Dedifferentiated amniotic fluid mesenchymal stem cell (primary cell): ENCODE measurements around the gene MIF.
"Not testable (repeated sequence)": the region's sequence is repeated elsewhere in the genome, so short reads cannot be mapped to it uniquely, and the experiment has no call there.

Experiments used
- DNase-seq: peaks from one replicate; pipeline ENCODE4 v3.0.0-alpha.2; 2016; ENCODE audit errors: extremely low spot score

MIF gene

GRCh38 chr22:23875801-23876200 lies 18.4 kb upstream of the MIF start:
- no peak for DNase-seq

DNA sequence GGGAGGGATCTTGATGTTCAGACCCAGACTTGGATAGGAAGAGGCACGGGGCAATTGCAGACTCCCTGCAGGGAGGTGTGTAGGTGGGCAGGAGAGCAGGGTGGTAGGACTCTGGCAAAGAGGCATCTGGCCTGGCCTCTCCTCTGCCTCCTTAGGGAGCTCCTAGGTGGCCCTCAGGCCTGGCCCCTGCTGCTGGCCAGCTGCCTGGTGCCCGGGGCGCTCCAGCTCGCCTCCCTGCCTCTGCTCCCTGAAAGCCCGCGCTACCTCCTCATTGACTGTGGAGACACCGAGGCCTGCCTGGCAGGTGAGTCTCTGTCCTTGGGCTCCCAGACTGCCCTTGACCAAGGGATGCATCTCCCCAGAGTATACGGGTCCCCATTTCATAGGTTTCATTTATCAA lies 16.6 kb upstream of the MIF start:
- DNase-seq: no peak

GRCh38 chr22:23878219-23878618 lies 16.0 kb upstream of the MIF start:
- no peak for DNase-seq

- DNase-seq: no peak
Observed at GRCh38 chr22:23882370-23882769, 11.8 kb upstream of the MIF start.

GRCh38 chr22:23883658-23884057 lies 10.5 kb upstream of the MIF start:
- DNase-seq: no peak

DNA sequence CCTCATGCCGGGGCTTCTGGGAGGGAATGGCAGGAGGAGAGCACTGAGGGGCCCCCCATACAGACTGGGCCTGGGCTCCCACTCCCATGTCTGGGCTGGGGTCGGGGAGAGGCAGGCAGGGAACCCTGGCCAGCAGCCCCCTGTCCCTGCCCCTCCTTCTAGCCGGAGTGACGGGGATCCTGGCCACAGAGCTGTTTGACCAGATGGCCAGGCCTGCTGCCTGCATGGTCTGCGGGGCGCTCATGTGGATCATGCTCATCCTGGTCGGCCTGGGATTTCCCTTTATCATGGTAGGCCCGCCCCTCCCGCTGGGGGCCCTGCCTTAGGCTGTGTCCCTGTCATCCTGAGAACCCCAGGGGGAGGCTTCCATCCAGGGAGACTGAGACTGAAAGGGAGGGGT lies 10.0 kb upstream of the MIF start:
- DNase-seq: no peak

GRCh38 chr22:23888615-23889401 lies 5.4 kb upstream of the MIF start:
- peak; percentile 20 for DNase-seq

DNA sequence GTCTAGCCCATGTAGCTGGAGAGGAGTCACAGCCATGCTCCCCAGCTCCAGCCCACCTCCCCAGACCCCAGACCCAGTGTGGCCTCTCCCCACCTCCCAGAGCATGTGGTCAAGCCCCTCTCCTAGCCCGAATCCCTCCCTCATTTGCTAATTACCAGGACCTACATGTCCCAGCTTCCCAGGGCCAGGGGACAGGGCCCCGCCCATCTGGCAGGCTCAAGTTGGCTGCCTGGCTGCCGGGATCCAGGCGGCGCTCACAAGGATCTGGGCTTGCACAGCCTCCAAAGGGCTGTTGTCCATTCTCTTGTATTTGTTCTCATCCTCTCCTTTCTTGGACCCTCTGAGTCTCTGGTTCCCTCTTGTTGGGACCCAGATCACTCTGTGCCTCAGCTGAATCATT lies 4.6 kb upstream of the MIF start:
- DNase-seq: no peak

GRCh38 chr22:23891726-23892125 lies 2.5 kb upstream of the MIF start:
- DNase-seq: no peak

DNA sequence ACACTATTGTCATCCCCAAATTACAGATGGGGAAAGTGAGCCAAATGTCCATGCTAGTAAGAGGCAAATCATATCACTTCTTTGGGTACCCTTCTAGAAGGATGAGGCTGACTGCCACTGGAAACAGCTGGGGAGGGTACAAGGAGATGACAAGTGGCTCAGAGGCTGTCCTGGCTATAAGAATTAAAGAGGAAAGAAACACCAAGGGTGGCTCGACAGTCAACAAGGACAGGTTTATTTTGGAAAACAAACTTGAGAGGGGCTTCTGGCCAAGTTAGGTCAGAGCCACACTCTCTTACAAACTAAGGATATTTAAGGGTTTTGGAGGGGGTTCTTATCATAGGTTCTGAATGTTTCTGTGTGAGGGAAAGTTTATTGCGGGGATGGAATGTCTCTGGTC lies 2.1 kb upstream of the MIF start:
- no peak for DNase-seq

- no peak for DNase-seq
Observed at GRCh38 chr22:23892706-23893105, 1.5 kb upstream of the MIF start.

GRCh38 chr22:23893121-23893944 lies 850 bp upstream of the MIF start:
- DNase-seq: no peak

DNA sequence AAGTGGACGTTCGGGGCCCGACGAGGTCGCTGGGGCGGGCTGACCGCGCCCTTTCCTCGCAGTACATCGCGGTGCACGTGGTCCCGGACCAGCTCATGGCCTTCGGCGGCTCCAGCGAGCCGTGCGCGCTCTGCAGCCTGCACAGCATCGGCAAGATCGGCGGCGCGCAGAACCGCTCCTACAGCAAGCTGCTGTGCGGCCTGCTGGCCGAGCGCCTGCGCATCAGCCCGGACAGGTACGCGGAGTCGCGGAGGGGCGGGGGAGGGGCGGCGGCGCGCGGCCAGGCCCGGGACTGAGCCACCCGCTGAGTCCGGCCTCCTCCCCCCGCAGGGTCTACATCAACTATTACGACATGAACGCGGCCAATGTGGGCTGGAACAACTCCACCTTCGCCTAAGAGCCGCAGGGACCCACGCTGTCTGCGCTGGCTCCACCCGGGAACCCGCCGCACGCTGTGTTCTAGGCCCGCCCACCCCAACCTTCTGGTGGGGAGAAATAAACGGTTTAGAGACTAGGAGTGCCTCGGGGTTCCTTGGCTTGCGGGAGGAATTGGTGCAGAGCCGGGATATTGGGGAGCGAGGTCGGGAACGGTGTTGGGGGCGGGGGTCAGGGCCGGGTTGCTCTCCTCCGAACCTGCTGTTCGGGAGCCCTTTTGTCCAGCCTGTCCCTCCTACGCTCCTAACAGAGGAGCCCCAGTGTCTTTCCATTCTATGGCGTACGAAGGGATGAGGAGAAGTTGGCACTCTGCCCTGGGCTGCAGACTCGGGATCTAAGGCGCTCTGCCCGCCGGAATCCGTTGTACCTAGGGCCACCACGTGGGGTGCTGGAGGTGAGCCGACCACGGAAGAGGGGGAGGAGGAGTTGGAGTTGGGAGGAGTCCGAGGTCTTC lies 771 bp downstream of the MIF start:
- peak; percentile 24 for DNase-seq

DNA sequence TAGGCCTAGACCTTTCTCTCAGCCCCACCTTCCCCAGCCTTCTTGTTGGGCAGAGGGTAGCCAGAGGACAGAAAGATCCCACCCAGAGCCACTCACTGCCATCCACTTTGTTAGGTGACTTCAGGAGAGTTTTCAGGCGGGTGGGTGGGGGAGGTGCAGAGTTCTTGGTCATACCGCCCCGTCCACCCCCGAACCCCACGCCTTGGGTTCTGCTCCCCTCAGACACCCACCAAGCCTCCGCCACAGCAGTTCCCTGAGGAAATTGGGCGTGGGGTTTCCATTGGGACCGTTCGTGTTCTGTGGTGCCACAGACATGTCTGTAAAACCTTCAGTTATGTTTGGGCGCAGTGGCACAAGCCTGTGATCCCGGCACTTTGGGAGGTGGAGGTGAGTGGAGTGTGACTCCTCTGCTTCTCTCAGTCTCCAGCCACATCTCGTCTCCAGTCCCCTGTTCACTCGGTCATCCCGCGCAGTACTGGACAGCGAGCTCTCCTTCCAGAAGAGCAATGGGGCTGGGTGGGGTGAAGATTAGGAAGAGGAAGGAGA lies 1.5 kb downstream of the MIF start:
- no peak for DNase-seq

DNA sequence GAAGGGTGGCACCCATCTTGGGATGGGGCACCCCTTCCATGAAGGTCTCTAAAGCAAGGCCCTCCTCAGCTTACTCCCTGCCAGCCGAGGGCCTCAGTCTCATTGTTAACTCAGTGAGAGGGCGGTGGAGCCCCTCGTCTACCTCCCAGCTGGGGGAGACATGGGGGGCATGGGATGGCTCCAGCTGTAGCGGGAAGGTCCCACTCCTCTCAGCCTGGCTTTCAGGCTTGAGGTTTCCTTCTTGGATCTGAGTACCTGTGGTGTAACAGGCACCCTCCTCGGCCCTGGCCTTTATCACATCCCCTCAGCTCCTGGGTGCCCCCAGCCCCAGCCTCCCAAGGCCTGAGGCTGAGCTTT lies 2.0 kb downstream of the MIF start:
- no peak for DNase-seq

DNA sequence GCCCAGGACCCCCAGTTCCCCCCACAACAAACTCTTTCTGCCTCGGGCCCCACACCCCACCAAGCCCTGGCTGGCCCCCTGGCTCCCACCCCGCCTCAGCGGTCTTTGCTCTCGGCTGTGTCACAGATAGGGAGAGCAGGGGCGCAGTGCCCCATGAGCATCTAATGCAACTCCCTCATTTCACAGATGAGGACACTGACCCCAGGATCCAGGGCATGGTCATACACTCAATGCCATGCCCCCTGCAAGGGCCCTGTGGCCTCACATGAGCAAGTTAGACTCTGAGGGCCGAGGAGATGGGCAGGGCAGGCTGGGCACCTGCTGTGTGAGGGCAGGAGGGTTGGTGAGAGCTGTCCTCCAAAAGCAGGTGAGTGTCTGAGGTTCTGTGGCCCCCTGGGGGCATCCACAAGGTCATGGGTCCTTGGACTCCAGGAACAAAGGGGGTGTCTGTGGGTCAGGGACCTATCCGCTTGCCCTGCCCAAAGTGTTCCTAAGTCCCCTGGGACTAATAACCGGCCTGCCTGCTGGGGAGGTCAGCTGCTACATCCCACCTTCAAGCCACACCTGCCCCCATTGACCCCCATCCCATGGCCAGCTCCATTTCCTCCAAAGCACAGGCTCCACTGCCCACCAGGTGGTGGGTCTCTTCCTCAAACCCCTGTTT lies 2.5 kb downstream of the MIF start:
- no peak for DNase-seq

DNA sequence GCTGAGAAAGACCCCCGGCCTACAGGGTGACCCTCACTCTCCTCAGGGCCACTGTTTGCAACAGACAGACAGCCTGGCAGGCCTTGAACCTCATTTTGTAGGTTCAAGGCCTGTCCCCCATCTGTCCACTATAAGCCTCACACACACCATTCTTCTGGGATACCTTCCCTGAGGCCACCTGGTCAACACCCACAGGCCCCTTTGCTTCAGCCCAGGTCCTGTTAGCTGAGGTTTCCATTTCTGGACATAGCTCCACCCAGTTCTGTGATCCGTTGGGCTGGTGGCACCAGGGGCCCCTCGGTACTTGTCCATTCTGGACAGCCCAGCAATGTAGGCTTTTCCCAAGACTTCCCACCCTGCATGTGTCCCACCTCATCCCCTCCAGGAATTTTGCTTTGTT lies 3.1 kb downstream of the MIF start:
- no peak for DNase-seq

DNA sequence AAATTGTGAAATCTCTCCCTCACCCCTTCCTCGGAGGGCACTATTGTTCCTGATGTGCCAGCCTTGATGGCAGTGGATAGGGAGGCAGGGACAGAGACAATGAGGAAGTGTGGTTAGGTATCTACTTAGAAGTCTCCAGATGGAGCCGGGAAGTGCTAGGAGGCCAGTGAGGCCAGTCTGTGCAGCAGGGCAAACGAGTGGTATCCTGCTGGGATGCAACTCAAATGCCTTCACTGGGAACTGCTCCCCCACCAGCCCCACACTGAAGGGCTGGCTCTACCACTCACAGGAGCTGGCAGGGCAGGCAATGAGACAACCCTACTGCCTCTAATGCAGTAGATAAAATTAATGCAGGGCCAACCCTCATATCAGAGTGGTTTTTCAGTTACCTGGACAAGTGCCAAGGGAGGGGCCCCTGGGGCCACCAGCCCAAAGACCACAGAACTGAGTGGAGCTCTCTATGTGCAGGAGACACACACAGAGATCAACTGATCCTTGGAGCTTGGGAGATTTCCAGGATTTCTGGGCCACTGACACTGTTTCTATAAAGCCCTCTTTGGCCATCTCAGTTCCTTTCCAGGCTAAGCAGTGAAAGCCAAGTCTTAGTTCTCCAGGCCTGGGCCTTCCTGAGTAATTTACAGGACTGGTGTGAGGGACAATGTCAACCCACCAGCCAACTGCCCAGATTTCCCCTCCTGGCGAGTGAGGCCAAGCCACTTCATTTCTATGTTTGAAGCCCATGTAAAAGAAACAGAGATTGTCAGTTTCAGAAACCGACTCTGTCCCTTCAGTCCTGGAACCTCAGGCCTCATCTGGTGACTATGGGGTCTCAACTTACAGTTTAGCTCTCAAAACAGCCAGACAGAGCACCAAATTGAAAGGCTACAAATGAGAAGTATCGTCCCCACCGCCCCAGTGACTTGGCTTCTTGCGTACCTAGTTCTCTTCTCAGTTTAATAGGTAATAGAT lies 4.1 kb downstream of the MIF start:
- no peak for DNase-seq

GRCh38 chr22:23899042-23899745 lies 5.0 kb downstream of the MIF start:
- DNase-seq: no peak

DNA sequence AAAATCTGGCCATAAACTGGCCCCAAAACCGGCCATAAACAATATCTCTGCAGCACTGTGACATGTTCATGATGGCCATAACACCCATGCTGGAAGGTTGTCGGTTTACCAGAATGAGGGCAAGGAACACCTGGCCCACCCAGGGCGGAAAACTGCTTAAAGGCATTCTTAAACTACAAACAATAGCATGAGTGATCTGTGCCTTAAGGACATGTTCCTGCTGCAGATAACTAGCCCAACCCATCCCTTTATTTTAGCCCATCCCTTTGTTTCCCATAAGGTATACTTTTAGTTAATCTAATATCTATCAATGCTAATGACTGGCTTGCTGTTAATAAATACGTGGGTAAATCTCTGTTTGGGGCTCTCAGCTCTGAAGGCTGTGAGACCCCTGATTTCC lies 6.0 kb downstream of the MIF start:
- not testable (repeated sequence) for DNase-seq
